ENCODE results near the gene MROH9. TPM values are rescaled to one million over a fixed set of nuclear protein-coding genes. Genes with fewer than 3 reads are reported as not detected.

MROH9 gene
- total and polyA plus RNA-seq, 2 of the 4 experiments (the other 2 are of a cell fraction): not detected

DNA sequence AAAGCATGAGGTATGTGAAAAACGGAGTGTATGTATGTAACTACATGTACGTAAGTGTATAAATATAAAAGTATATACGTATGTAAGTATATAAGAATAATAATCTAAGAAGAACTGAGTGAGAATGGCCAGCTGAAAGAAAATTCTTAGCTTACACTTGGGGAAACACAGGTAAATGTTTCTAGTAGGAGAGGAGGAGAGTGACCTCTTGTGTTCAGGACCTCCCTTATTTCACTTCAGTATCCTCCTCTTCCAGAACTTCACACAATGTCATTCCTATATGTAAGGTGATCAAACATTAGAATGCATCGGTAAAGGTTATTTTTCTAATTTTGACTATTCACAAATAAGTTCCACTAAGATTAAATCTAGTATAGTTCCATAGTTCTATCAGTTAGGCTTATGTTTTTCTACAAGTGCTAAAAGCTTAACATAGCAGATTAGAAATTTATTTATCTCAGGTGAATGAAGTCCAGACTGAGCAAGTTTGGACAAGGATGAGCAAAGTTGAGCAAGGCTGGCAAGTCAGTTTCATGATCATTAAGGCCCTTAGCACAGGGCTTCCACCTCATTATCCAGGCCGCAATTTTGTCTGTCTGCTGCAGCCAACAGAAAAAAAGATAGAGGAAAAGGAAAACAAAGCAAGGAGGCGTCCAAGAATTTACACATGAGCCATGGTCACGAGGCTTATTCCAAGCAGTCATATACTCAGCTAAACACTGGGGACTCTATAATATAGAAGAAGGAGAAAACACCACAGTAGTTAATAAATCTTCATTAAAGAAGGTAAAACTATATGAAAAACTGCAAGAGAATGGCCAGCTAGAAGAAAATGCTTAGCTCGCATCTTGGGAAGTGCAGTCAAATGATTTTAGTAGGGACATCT lies 7.1 kb upstream of the MROH9 start (continued):
- TF ChIP-seq POLR2A (IDR thresholded peaks at IDR 0.05; ENCODE audit: low read depth, low read length) (no peak), NFE2L2 (IDR thresholded peaks at IDR 0.05; ENCODE audit: low read depth, low read length) (no peak)

DNA sequence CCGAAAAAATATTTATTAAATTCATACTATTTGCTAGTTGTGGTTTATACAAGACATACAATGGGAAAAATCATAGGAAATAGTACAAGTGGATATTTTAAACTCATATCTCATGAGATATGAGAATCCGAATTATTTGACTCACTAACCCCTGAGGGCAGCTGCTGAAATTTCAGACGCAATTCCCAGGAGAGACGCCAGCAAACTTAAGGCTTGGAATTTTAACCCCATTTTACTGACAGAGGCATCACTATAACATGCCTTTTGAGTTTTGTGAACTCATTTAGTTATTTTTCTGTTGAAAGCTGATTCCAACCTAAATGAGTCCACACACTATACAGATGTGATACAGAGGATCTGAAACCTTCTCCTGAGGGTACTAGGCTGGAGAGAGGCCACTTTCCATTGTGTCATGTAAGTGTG lies 5.9 kb upstream of the MROH9 start:
- H3K4me2 ChIP-seq (ENCODE audit: low read depth, low read length): 0 out of 2 replicates have a peak overlapping the region, but pooled peaks have one; percentile 57
- H2BK15ac ChIP-seq (ENCODE audit: low read depth, low read length): no peak overlapping the region
- no peak overlapping the region for H2BK20ac ChIP-seq (ENCODE audit: low read depth, low read length)
- no peak overlapping the region for H3K4ac ChIP-seq (ENCODE audit: low read depth, low read length)
- H3K27ac ChIP-seq (ENCODE audit: insufficient read depth, low read length): no peak overlapping the region
- H3K9me3 ChIP-seq (ENCODE audit: control insufficient read depth, insufficient read depth, low read length): no peaks in the 10 kb centered on the region
- ChIA-PET CTCF (interaction anchor here (0.5 to 2.8 kb wide), 10 partner anchors 13 to 1009 kb away, joined by 3 to 9 read pairs (median 4); no protein-coding TSS in a partner anchor), POLR2A (ENCODE audit: unreplicated experiment) (no interaction called here)
- H4K20me1 ChIP-seq (ENCODE audit: insufficient read depth, low read length): no peaks in the 10 kb centered on the region
- H4K8ac ChIP-seq (ENCODE audit: low read depth in 2 of 2, low read length in 2 of 2): no peak overlapping the region
- H4K91ac ChIP-seq (ENCODE audit: insufficient read depth, low read depth, low read length): no peak overlapping the region
- DNase-seq (peak; percentile 47), ATAC-seq (ENCODE audit: low read depth) (peak; percentile 55)
- no peak overlapping the region for H2BK5ac ChIP-seq (ENCODE audit: low read depth, low read length, poor library complexity, severe bottlenecking)
- H2BK120ac ChIP-seq (ENCODE audit: low read depth, low read length): peak overlapping the region; percentile 9; the same call in 1 of the 2 replicates
- H2AK5ac ChIP-seq (ENCODE audit: low read depth, low read length): no peak overlapping the region
- H3K36me3 ChIP-seq (ENCODE audit: control insufficient read depth, insufficient read depth, low read length): no peaks in the 10 kb centered on the region
- no peak overlapping the region for H3K56ac ChIP-seq (ENCODE audit: extremely low read depth, insufficient read depth, low read length)
- H2AK9ac ChIP-seq (replicated peaks; ENCODE audit: low read depth, low read length, poor library complexity): no peak overlapping the region
- no peak overlapping the region for H2AFZ ChIP-seq (replicated peaks; ENCODE audit: low read length, poor library complexity)
- WGBS, 2 experiments (ENCODE audit: extremely low coverage in 2 of 2, insufficient read length in 1 of 2): no CpG with 5 or more reads among the region's 4 CpGs
- H4K5ac ChIP-seq (ENCODE audit: low read depth, low read length): no peak overlapping the region
- dilution Hi-C loops (cut with HindIII; ENCODE audit: low sequenced_read_pairs, unreplicated experiment) (no loop called here), in situ Hi-C loops (cut with MboI; ENCODE audit: low sequenced_read_pairs) (loop anchor here (10.0 kb wide), 2 partner anchors 265 to 1015 kb away; partner anchors contain the start of gene PRRX1), intact Hi-C loops (cut with micrococcal nuclease) (loop anchor here (1.0 to 5.0 kb wide), 5 partner anchors 164 to 1000 kb away; partner anchors contain the start of genes GORAB and PRRX1)
- no peaks in the 10 kb centered on the region for H3K9me1 ChIP-seq (ENCODE audit: insufficient read depth, low read length)
- no TSS peak for BruUV-seq (replicated peaks)
- no peak overlapping the region for H3K9ac ChIP-seq (ENCODE audit: low read depth, low read length)
- no peak overlapping the region for H3K18ac ChIP-seq (ENCODE audit: low read depth, low read length)
- H3K23ac ChIP-seq (ENCODE audit: low read depth, low read length): no peak overlapping the region
- H3K79me1 ChIP-seq (ENCODE audit: low read depth in 1 of 2, low read length in 2 of 2): no peaks in the 10 kb centered on the region
- no peak overlapping the region; the same call in 1 of the 2 replicates for H3K14ac ChIP-seq (replicated peaks; ENCODE audit: low read depth, low read length)
- no peaks in the 10 kb centered on the region for H3K4me1 ChIP-seq (ENCODE audit: control insufficient read depth, insufficient read depth, low read length)
- no peak overlapping the region for H3K4me3 ChIP-seq (ENCODE audit: insufficient read depth, low read depth, low read length)
- H3K27me3 ChIP-seq (ENCODE audit: control insufficient read depth, insufficient read depth, low read length): no peaks in the 10 kb centered on the region; the same call in 1 of the 2 replicates
- TF ChIP-seq MAZ (IDR thresholded peaks at IDR 0.05; ENCODE audit: borderline replicate concordance, low read depth, low read length) (no peak), MAFK (IDR thresholded peaks at IDR 0.05; ENCODE audit: low read depth, low read length) (no peak), RAD21 (IDR thresholded peaks at IDR 0.05; ENCODE audit: low read length) (no peak), POLR2A (IDR thresholded peaks at IDR 0.05; ENCODE audit: low read depth, low read length) (no peak), FOS (IDR thresholded peaks at IDR 0.05; ENCODE audit: low read depth, low read length) (no peak), BHLHE40 (IDR thresholded peaks at IDR 0.05; ENCODE audit: low read depth, low read length) (no peak), RFX5 (IDR thresholded peaks at IDR 0.05; ENCODE audit: low read depth, low read length) (no peak), NFE2L2 (IDR thresholded peaks at IDR 0.05; ENCODE audit: low read depth, low read length) (no peak), CHD1 (IDR thresholded peaks at IDR 0.05; ENCODE audit: low read depth, low read length) (no peak), CTCF (conservative IDR thresholded peaks at IDR 0.05; ENCODE audit: low read depth, low read length) (no peak), RCOR1 (IDR thresholded peaks at IDR 0.05; ENCODE audit: insufficient replicate concordance, low read length) (no peak), SMC3 (IDR thresholded peaks at IDR 0.05; ENCODE audit: low read depth, low read length) (no peak), MXI1 (IDR thresholded peaks at IDR 0.05; ENCODE audit: borderline replicate concordance, low read depth, low read length) (no peak), CEBPB (IDR thresholded peaks at IDR 0.05; ENCODE audit: low read depth, low read length) (no peak)

All from IMR-90 (cell line).